ENCODE measurements around the gene FMN1.

DNA sequence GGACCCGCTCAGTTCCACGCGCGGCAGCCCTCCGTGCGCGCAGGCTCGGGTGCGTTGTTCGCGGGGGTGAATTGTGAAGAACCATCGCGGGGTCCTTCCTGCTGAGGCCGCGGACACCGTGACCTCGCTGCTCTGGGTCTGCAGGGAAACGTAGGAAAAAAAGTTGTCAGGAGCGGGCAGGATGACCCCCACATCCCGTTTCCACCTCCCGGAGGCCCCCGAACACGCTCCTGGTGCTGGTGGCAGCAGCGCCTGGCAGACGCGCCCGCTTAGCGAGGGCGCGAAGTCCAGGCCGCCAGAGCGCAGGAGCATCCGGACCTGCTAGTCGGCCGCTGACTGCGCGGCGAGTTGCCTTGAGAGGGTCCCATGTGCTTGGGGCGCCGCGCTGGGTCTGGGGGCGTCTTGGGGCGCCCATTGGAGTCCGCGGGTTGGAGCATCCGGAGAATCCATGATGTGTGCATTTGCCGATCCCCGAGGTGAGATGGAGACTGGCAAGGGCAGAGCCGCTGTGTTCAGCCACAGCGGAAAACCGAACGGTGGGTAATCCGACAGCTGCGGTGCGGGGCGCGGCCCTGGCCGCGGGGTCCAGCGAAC, 476.2 kb downstream of the FMN1 start:
- TF ChIP-seq, protein P1, sequence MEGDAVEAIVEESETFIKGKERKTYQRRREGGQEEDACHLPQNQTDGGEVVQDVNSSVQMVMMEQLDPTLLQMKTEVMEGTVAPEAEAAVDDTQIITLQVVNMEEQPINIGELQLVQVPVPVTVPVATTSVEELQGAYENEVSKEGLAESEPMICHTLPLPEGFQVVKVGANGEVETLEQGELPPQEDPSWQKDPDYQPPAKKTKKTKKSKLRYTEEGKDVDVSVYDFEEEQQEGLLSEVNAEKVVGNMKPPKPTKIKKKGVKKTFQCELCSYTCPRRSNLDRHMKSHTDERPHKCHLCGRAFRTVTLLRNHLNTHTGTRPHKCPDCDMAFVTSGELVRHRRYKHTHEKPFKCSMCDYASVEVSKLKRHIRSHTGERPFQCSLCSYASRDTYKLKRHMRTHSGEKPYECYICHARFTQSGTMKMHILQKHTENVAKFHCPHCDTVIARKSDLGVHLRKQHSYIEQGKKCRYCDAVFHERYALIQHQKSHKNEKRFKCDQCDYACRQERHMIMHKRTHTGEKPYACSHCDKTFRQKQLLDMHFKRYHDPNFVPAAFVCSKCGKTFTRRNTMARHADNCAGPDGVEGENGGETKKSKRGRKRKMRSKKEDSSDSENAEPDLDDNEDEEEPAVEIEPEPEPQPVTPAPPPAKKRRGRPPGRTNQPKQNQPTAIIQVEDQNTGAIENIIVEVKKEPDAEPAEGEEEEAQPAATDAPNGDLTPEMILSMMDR (IDR thresholded peaks at IDR 0.05) = no peak
- TF ChIP-seq POLR2A (IDR thresholded peaks at IDR 0.05) = no peak
